ENCODE data around the gene ZMIZ2. TPM values are rescaled to one million over a fixed set of nuclear protein-coding genes. Genes with fewer than 3 reads are reported as not detected.
"Not testable (repeated sequence)": the region's sequence is repeated elsewhere in the genome, so short reads cannot be mapped to it uniquely, and the experiment has no call there.

The ZMIZ2 gene
- total RNA-seq, 1 experiment from 2014 or later, result 69.0 TPM

DNA sequence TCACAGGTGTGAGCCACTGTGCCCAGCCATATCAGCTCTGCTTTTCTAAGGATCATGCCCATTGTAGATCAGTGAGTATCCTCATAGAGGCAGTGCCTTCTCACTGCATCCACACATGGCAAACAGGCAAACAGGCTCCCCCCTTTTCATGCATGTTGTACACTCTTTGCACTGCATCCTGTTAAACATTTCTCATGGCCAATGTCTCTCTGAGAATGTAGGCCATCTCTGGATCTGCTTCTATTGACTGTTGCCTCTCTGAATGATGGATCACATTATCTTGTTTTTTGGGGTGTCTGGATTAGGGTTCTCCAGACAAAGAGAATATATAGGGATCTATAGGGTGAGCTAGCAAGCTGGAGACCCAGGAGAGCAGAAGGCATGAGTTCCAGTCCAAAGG lies 34.8 kb downstream of the ZMIZ2 start:
- CTCF ChIA-PET, result no interaction called here
- no peak overlapping the region for H3K4me3 ChIP-seq (ENCODE audit: low read depth, low read length)
- no peak overlapping the region for H3K4me3 Mint-ChIP-seq (ENCODE audit: unreplicated experiment)

DNA sequence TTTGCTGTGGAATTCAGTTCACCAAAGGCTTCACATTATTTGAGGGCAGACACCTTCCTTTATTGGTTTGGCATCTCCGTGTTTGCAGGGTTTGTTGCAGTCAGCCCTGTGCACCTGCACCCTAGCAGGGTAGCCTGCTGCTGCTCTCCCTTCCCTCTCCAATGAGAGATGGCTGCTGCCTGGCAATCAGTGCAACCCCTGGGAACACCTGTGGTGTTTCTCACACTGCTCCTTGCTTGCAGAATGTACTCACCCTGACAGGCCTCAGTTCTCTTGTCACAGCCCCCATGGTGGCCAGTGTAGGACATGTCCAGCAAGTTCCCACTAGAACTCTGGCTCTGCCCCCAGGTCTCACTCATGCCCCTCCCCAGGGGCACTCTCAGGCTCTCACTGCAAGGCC lies 35.7 kb downstream of the ZMIZ2 start:
- ChIA-PET CTCF (no interaction called here), POLR2A (no interaction called here)
- Histone ChIP-seq H3K36me3 (ENCODE audit: control insufficient read depth, insufficient read depth, low read length) (no peaks in the 10 kb centered on the region), H3K9me3 (peaks cover 7% of the 10 kb centered on the region), H3K4me1 (no peaks in the 10 kb centered on the region), H3K4me3 (ENCODE audit: low read depth, low read length) (no peak overlapping the region), H3K27me3 (replicated peaks; ENCODE audit: control insufficient read depth, insufficient read depth, low read length) (no peaks in the 10 kb centered on the region)
- Mint-ChIP-seq H3K4me3 (ENCODE audit: unreplicated experiment) (no peak overlapping the region), H3K4me1 (ENCODE audit: low read depth, unreplicated experiment) (no peaks in the 10 kb centered on the region), H3K27ac (ENCODE audit: unreplicated experiment) (no peak overlapping the region), H3K36me3 (ENCODE audit: insufficient read depth, unreplicated experiment) (no peaks in the 10 kb centered on the region), H3K27me3 (ENCODE audit: insufficient read depth, unreplicated experiment) (no peaks in the 10 kb centered on the region), H3K9me3 (ENCODE audit: unreplicated experiment) (peaks cover 10% of the 10 kb centered on the region)
- intact Hi-C loops (cut with micrococcal nuclease; ENCODE audit: unreplicated experiment), result no loop called here
- TF ChIP-seq, protein P1, sequence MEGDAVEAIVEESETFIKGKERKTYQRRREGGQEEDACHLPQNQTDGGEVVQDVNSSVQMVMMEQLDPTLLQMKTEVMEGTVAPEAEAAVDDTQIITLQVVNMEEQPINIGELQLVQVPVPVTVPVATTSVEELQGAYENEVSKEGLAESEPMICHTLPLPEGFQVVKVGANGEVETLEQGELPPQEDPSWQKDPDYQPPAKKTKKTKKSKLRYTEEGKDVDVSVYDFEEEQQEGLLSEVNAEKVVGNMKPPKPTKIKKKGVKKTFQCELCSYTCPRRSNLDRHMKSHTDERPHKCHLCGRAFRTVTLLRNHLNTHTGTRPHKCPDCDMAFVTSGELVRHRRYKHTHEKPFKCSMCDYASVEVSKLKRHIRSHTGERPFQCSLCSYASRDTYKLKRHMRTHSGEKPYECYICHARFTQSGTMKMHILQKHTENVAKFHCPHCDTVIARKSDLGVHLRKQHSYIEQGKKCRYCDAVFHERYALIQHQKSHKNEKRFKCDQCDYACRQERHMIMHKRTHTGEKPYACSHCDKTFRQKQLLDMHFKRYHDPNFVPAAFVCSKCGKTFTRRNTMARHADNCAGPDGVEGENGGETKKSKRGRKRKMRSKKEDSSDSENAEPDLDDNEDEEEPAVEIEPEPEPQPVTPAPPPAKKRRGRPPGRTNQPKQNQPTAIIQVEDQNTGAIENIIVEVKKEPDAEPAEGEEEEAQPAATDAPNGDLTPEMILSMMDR (IDR thresholded peaks at IDR 0.05; ENCODE audit: insufficient read depth in 1 of 2, low read depth in 1 of 2, low read length in 1 of 2, severe bottlenecking in 1 of 2, unreplicated experiment in 1 of 2), result no peak
- DNase-seq, result no peak
- no TSS peak for BruUV-seq (replicated peaks)

More for the DNA sequence above, 34.8 kb downstream of the ZMIZ2 start:
- no TSS peak for BruUV-seq (replicated peaks)
- intact Hi-C loops (cut with micrococcal nuclease; ENCODE audit: unreplicated experiment), result no loop called here
- Mint-ChIP-seq H3K27ac (ENCODE audit: unreplicated experiment) (no peak overlapping the region), H3K27me3 (ENCODE audit: insufficient read depth, unreplicated experiment) (no peaks in the 10 kb centered on the region), H3K4me1 (ENCODE audit: low read depth, unreplicated experiment) (no peaks in the 10 kb centered on the region), H3K9me3 (ENCODE audit: unreplicated experiment) (peaks cover 10% of the 10 kb centered on the region), H3K36me3 (ENCODE audit: insufficient read depth, unreplicated experiment) (no peaks in the 10 kb centered on the region)
- POLR2A ChIA-PET, result no interaction called here
- Histone ChIP-seq H3K4me1 (no peaks in the 10 kb centered on the region), H3K9me3 (peaks cover 7% of the 10 kb centered on the region), H3K36me3 (ENCODE audit: control insufficient read depth, insufficient read depth, low read length) (no peaks in the 10 kb centered on the region), H3K27me3 (replicated peaks; ENCODE audit: control insufficient read depth, insufficient read depth, low read length) (no peaks in the 10 kb centered on the region)
- no peak for DNase-seq
- TF ChIP-seq, protein P1 (IDR thresholded peaks at IDR 0.05; ENCODE audit: insufficient read depth in 1 of 2, low read depth in 1 of 2, low read length in 1 of 2, severe bottlenecking in 1 of 2, unreplicated experiment in 1 of 2), result no peak

DNA sequence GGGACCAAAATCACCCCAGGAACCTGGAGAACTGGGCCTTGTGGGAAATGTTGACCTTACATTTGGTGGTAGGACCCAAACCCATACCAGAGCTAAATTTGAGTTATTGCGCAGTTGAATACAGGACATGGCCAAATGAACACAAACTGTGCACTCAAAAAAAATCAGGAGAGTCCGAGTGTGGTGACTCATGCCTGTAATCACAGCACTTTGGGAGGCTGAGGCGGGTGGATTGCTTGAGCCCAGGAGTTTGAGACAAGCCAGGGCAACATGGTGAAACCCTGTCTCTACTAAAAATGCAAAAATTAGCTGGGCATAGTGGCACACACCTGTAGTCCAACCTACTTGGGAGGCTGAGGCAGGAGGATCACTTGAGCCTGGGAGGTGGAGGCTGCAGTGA lies 36.6 kb downstream of the ZMIZ2 start:
- H3K36me3 ChIP-seq (ENCODE audit: control insufficient read depth, insufficient read depth, low read length); POLR2A ChIA-PET; DNase-seq; CTCF ChIA-PET; H3K9me3 ChIP-seq; H3K4me3 ChIP-seq (ENCODE audit: low read depth, low read length); H3K27me3 Mint-ChIP-seq (ENCODE audit: insufficient read depth, unreplicated experiment); H3K36me3 Mint-ChIP-seq (ENCODE audit: insufficient read depth, unreplicated experiment); H3K4me1 Mint-ChIP-seq (ENCODE audit: low read depth, unreplicated experiment); H3K27ac Mint-ChIP-seq (ENCODE audit: unreplicated experiment); H3K4me3 Mint-ChIP-seq (ENCODE audit: unreplicated experiment); H3K4me1 ChIP-seq; BruUV-seq (replicated peaks); H3K27me3 ChIP-seq (replicated peaks; ENCODE audit: control insufficient read depth, insufficient read depth, low read length); intact Hi-C loops (cut with micrococcal nuclease; ENCODE audit: unreplicated experiment): not testable (repeated sequence)
- peaks cover 10% of the 10 kb centered on the region for H3K9me3 Mint-ChIP-seq (ENCODE audit: unreplicated experiment)

DNA sequence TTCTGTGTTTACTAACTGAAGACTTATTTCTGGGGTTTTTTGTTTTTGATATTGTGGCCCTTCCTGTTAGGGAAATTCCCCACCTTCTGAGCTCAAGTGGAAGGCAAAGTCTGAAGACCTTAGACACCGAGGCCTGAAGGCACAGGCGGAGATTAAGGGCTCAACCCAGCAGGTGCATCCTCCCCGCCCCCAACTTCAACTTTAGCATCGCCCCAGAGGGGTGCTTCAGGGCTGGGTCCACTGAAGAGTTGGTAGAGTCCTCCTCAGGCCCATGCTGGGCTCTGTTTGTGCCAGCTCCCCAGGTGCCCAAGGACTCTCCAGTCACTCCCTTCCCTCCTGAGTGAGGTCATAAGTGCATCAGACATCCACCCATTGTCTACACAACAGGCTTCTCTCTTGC lies 38.4 kb downstream of the ZMIZ2 start:
- Mint-ChIP-seq H3K27me3 (ENCODE audit: insufficient read depth, unreplicated experiment) (no peaks in the 10 kb centered on the region), H3K4me3 (ENCODE audit: unreplicated experiment) (no peak overlapping the region), H3K36me3 (ENCODE audit: insufficient read depth, unreplicated experiment) (no peaks in the 10 kb centered on the region), H3K9me3 (ENCODE audit: unreplicated experiment) (peaks cover 10% of the 10 kb centered on the region), H3K4me1 (ENCODE audit: low read depth, unreplicated experiment) (no peaks in the 10 kb centered on the region), H3K27ac (ENCODE audit: unreplicated experiment) (no peak overlapping the region)
- Histone ChIP-seq H3K27me3 (replicated peaks; ENCODE audit: control insufficient read depth, insufficient read depth, low read length) (no peaks in the 10 kb centered on the region), H3K4me3 (ENCODE audit: low read depth, low read length) (no peak overlapping the region), H3K9me3 (peaks cover 7% of the 10 kb centered on the region), H3K36me3 (ENCODE audit: control insufficient read depth, insufficient read depth, low read length) (no peaks in the 10 kb centered on the region), H3K4me1 (no peaks in the 10 kb centered on the region)
- intact Hi-C loops (cut with micrococcal nuclease; ENCODE audit: unreplicated experiment), result no loop called here
- TF ChIP-seq, protein P1 (IDR thresholded peaks at IDR 0.05; ENCODE audit: insufficient read depth in 1 of 2, low read depth in 1 of 2, low read length in 1 of 2, severe bottlenecking in 1 of 2, unreplicated experiment in 1 of 2), result no peak
- BruUV-seq (replicated peaks), result no TSS peak
- ChIA-PET POLR2A (no interaction called here), CTCF (no interaction called here)
- no peak for DNase-seq
